SU-DHL-6 (cell line): ENCODE measurements around the gene OTOA.
"Not testable (repeated sequence)": the region's sequence is repeated elsewhere in the genome, so short reads cannot be mapped to it uniquely, and the experiment has no call there.

Experiments
- H2AFZ ChIP-seq: fragments of 200-600 bp; sonication (generic); 2 replicates; pipeline ENCODE4 v1.6.1; 2014; ENCODE audit warnings: low read depth, mild to moderate bottlenecking, moderate library complexity, mixed read lengths, antibody characterized with exemption, low read length; ENCODE audit not compliant: severe bottlenecking
- H3F3A ChIP-seq: fragments of 200-600 bp; shearing (Covaris generic); 2 replicates; pipeline ENCODE4 v1.6.0; 2016; ENCODE audit warnings: antibody characterized with exemption, mild to moderate bottlenecking; ENCODE audit not compliant: insufficient read depth
- H3K27ac ChIP-seq: fragments of 200-600 bp; sonication (generic); 2 replicates; pipeline ENCODE4 v1.5.1; 2016; ENCODE audit warnings: low read depth, mild to moderate bottlenecking, low read length, moderate library complexity, mixed read lengths
- H3K27me3 ChIP-seq: fragments of 200-600 bp; sonication (generic), shearing (Covaris generic); 2 replicates; pipeline ENCODE4 v1.6.0; 2014; ENCODE audit warnings: mild to moderate bottlenecking, low read length
- H3K36me3 ChIP-seq: fragments of 200-600 bp; sonication (generic); 2 replicates; pipeline ENCODE4 v1.6.1; 2014; ENCODE audit warnings: mild to moderate bottlenecking, low read length, mixed read lengths
- H3K4me2 ChIP-seq: fragments of 300-600, 200-600 bp; shearing (Covaris generic), sonication (generic); 2 replicates; pipeline ENCODE4 v1.6.0; 2014; ENCODE audit warnings: low read length, low read depth, mild to moderate bottlenecking; ENCODE audit not compliant: poor library complexity, severe bottlenecking
- H3K4me3 ChIP-seq: fragments of 200-600 bp; sonication (generic); 2 replicates; pipeline ENCODE4 v1.5.1; 2014; ENCODE audit warnings: antibody characterized with exemption, low read length, mild to moderate bottlenecking, mixed read lengths; ENCODE audit not compliant: insufficient read depth, poor library complexity, severe bottlenecking
- H3K79me2 ChIP-seq: fragments of 200-600 bp; sonication (generic); 2 replicates; pipeline ENCODE4 v1.6.1; 2014; ENCODE audit warnings: mild to moderate bottlenecking, low read length, moderate library complexity; ENCODE audit not compliant: insufficient read depth
- H3K9ac ChIP-seq: fragments of 200-600 bp; sonication (generic); 2 replicates; pipeline ENCODE4 v1.7.0; 2014; ENCODE audit warnings: mild to moderate bottlenecking, low read length
- H3K9me2 ChIP-seq: fragments of 200-600 bp; sonication (generic); replicated peaks from 2 replicates; pipeline ENCODE4 v1.6.1; 2014; ENCODE audit warnings: low read length; ENCODE audit not compliant: insufficient read depth
- H3K9me3 ChIP-seq: fragments of 200-600 bp; sonication (generic); 2 replicates; pipeline ENCODE4 v1.6.1; 2014; ENCODE audit warnings: low read length, mixed read lengths; ENCODE audit not compliant: insufficient read depth
- H4K20me1 ChIP-seq: fragments of 200-600 bp; sonication (generic); 2 replicates; pipeline ENCODE4 v1.6.1; 2014; ENCODE audit warnings: low read depth, mild to moderate bottlenecking, antibody characterized with exemption, low read length, moderate library complexity, mixed read lengths

Gene OTOA

GRCh38 chr16:21769284-21769683, 105.5 kb downstream of the OTOA start:
- not testable (repeated sequence) for H3K27me3 ChIP-seq, H3K4me2 ChIP-seq, H3K9me3 ChIP-seq, H3K9me2 ChIP-seq, H3K79me2 ChIP-seq, H3F3A ChIP-seq, H3K27ac ChIP-seq, H3K9ac ChIP-seq, H3K36me3 ChIP-seq, H3K4me3 ChIP-seq, H4K20me1 ChIP-seq, H2AFZ ChIP-seq

- not testable (repeated sequence) for H3K4me3 ChIP-seq, H3K9ac ChIP-seq, H3K4me2 ChIP-seq, H3K9me2 ChIP-seq, H3K27me3 ChIP-seq, H2AFZ ChIP-seq, H3K79me2 ChIP-seq, H3F3A ChIP-seq, H4K20me1 ChIP-seq, H3K9me3 ChIP-seq, H3K36me3 ChIP-seq, H3K27ac ChIP-seq
These were observed 106.8 kb downstream of the OTOA start for GRCh38 chr16:21770584-21770983.

DNA sequence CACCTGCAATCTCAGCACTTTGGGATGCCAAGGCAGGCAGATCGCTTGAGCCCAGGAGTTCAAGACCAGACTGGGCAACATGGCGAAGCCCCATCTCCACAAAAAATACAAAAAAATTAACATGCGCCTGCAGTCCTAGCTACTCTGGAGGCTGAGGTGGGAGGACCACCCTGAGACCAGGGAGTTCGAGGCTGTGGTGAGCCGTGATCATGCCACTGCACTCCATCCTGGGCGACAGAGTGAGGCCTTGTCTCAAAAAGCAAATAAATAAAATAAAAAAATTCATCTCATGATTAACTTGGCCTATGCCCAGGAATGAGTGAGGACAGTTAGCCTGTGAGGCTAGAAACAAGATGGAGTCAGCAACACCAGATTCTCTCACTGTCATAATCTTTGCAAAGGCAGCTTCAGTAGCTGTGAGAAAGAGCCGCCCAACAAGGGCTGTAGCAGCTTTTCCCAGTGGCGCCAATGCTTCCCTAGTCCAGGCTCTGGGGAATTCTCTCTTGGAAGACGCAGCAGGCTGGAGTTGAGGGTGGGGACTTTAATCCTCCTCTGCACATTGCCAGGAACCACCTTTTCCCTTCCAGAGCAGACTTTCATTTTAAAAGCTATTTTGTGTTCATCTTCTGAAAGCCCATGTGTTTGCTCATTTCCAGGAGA, 108.9 kb downstream of the OTOA start:
- not testable (repeated sequence) for H3K4me3 ChIP-seq, H3K9me3 ChIP-seq, H3F3A ChIP-seq, H2AFZ ChIP-seq, H3K27me3 ChIP-seq, H3K9me2 ChIP-seq, H3K79me2 ChIP-seq, H3K27ac ChIP-seq, H3K4me2 ChIP-seq, H3K36me3 ChIP-seq, H3K9ac ChIP-seq, H4K20me1 ChIP-seq

GRCh38 chr16:21773207-21773553, 109.4 kb downstream of the OTOA start:
- not testable (repeated sequence) for H3F3A ChIP-seq, H3K9ac ChIP-seq, H3K79me2 ChIP-seq, H3K9me3 ChIP-seq, H3K27me3 ChIP-seq, H3K4me2 ChIP-seq, H4K20me1 ChIP-seq, H3K9me2 ChIP-seq, H3K4me3 ChIP-seq, H3K36me3 ChIP-seq, H2AFZ ChIP-seq, H3K27ac ChIP-seq

GRCh38 chr16:21780525-21780924, 116.8 kb downstream of the OTOA start:
- not testable (repeated sequence) for H4K20me1 ChIP-seq, H3K36me3 ChIP-seq, H3K9ac ChIP-seq, H3K4me2 ChIP-seq, H3F3A ChIP-seq, H2AFZ ChIP-seq, H3K27me3 ChIP-seq, H3K9me2 ChIP-seq, H3K9me3 ChIP-seq, H3K4me3 ChIP-seq, H3K27ac ChIP-seq, H3K79me2 ChIP-seq

DNA sequence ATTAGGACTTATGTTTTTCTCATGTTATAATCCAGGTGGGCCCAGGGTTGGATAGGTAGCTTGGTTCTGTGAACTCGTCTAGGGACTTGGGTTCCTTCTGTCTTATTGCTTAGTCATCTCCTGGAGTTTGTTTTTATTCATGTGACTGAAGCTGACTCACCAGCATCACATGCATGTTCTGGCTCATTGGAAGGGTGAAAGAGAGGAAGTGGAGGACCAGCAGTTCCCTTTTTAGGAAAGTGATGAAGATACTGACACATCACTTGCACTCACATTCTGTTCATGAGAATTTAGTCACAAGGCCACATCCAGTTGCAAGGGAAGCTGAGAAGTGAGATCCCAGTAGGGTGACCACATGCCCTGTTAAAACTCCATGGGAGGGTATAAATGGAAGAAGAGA, 126.7 kb downstream of the OTOA start:
- H3K4me2 ChIP-seq, H3K4me3 ChIP-seq, H3K36me3 ChIP-seq, H3K27ac ChIP-seq, H4K20me1 ChIP-seq, H3K27me3 ChIP-seq, H3K9me2 ChIP-seq, H2AFZ ChIP-seq, H3F3A ChIP-seq, H3K9ac ChIP-seq, H3K79me2 ChIP-seq, H3K9me3 ChIP-seq: not testable (repeated sequence)

DNA sequence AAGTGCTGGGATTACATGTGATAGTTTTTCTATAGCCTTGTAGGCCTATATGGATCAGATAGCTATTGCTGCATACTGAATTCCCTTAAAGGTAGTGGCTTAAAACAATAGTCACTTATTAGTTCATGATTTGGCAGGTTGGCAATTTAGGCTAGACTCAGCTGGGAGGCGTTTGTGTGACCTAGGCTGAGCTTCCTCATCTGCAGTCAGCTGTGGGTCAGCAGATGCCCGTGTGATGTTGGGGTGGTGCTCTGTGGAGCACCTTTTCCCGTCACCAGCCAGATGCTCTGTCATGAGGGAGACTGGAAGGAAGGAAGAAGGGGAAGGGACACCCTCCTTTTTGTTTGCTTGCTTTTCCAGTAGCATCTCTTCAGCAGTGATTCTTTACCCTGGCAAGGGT, 129.5 kb downstream of the OTOA start:
- not testable (repeated sequence) for H3K9me2 ChIP-seq, H3K9ac ChIP-seq, H4K20me1 ChIP-seq, H3K27ac ChIP-seq, H3K4me2 ChIP-seq, H3K27me3 ChIP-seq, H3F3A ChIP-seq, H3K36me3 ChIP-seq, H2AFZ ChIP-seq, H3K79me2 ChIP-seq, H3K9me3 ChIP-seq, H3K4me3 ChIP-seq

- not testable (repeated sequence) for H3K4me2 ChIP-seq, H3K9me3 ChIP-seq, H3K9me2 ChIP-seq, H3K27me3 ChIP-seq, H4K20me1 ChIP-seq, H3K27ac ChIP-seq, H2AFZ ChIP-seq, H3K36me3 ChIP-seq, H3K79me2 ChIP-seq, H3K4me3 ChIP-seq, H3K9ac ChIP-seq, H3F3A ChIP-seq
These were observed 134.8 kb downstream of the OTOA start for GRCh38 chr16:21798601-21799000.
